Measurements from ENCODE around the gene OSBPL8. TPM values are rescaled to one million over a fixed set of nuclear protein-coding genes. Genes with fewer than 3 reads are reported as not detected.

The OSBPL8 gene
- total and polyA plus RNA-seq, 2 experiments from 2014 or later: 78.0 to 124 TPM

DNA sequence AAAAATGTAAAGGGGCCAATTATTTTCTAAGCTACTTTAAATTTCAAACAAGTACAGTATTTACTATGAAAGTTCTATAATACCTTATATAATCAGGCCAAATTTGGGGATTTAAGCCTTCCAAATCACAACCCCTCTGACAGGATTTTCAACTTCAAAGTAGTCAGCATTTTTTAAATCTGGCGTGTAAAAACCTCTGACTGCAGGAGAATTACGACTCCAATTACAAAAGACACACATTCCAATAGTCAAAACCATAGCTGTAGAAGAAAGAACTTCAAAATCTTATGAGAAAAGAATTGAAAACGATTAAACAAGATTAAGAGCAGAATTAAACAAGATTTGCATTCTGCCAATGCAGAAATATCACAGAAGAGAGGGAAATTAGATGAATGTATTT is 12.7 kb downstream of the OSBPL8 start:
- Histone ChIP-seq H3K4me2 (peak overlapping the region; percentile 23), H3K79me2 (replicated peaks; ENCODE audit: insufficient read depth) (peaks cover 99% of the 10 kb centered on the region), H3K27ac (ENCODE audit: low read depth) (0 out of 2 replicates have a peak overlapping the region, but pooled peaks have one; percentile 1), H2AFZ (no peak overlapping the region), H3K9me2 (ENCODE audit: insufficient read depth) (no peaks in the 10 kb centered on the region), H3K36me3 (ENCODE audit: insufficient read depth) (no peaks in the 10 kb centered on the region), H3F3A (replicated peaks; ENCODE audit: low read depth) (no peaks in the 10 kb centered on the region), H3K27me3 (ENCODE audit: insufficient read depth) (no peaks in the 10 kb centered on the region), H3K4me3 (peak overlapping the region; percentile 6; the same call in 1 of the 2 replicates), H3K4me1 (ENCODE audit: insufficient read depth) (peaks cover 69% of the 10 kb centered on the region), H4K20me1 (replicated peaks; ENCODE audit: insufficient read depth) (no peaks in the 10 kb centered on the region)
- H3K4me1 Mint-ChIP-seq: peaks cover 81% of the 10 kb centered on the region
- H3K4me3 Mint-ChIP-seq: peak overlapping the region; percentile 57
- H3K27ac Mint-ChIP-seq: peak overlapping the region; percentile 83
- no peak for DNase-seq (ENCODE audit: low spot score)
- no peaks in the 10 kb centered on the region for H3K9me3 Mint-ChIP-seq
- no peaks in the 10 kb centered on the region for H3K36me3 Mint-ChIP-seq (ENCODE audit: low read depth)
- ATAC-seq: no peak
- H3K27me3 Mint-ChIP-seq (ENCODE audit: insufficient read depth, low read depth, poor library complexity): no peaks in the 10 kb centered on the region
- TF ChIP-seq JUNB (IDR thresholded peaks at IDR 0.05; ENCODE audit: unreplicated experiment) (no peak), POLR2AphosphoS5 (IDR thresholded peaks at IDR 0.05; ENCODE audit: low read depth) (no peak), EZH2phosphoT487 (IDR thresholded peaks at IDR 0.05; ENCODE audit: unreplicated experiment) (no peak), STAT1 (IDR thresholded peaks at IDR 0.05; ENCODE audit: unreplicated experiment) (no peak), ZNF114 (CRISPR knock-in tag; IDR thresholded peaks at IDR 0.05) (no peak), NANOG (IDR thresholded peaks at IDR 0.05; ENCODE audit: borderline replicate concordance) (no peak), EZH2 (IDR thresholded peaks at IDR 0.05; ENCODE audit: low read depth, unreplicated experiment) (no peak), CREB1 (CRISPR knock-in tag; IDR thresholded peaks at IDR 0.05; ENCODE audit: low read depth) (no peak), ZNF331 (CRISPR knock-in tag; IDR thresholded peaks at IDR 0.05; ENCODE audit: low read depth) (no peak)
- TF ChIP-seq, protein P1, sequence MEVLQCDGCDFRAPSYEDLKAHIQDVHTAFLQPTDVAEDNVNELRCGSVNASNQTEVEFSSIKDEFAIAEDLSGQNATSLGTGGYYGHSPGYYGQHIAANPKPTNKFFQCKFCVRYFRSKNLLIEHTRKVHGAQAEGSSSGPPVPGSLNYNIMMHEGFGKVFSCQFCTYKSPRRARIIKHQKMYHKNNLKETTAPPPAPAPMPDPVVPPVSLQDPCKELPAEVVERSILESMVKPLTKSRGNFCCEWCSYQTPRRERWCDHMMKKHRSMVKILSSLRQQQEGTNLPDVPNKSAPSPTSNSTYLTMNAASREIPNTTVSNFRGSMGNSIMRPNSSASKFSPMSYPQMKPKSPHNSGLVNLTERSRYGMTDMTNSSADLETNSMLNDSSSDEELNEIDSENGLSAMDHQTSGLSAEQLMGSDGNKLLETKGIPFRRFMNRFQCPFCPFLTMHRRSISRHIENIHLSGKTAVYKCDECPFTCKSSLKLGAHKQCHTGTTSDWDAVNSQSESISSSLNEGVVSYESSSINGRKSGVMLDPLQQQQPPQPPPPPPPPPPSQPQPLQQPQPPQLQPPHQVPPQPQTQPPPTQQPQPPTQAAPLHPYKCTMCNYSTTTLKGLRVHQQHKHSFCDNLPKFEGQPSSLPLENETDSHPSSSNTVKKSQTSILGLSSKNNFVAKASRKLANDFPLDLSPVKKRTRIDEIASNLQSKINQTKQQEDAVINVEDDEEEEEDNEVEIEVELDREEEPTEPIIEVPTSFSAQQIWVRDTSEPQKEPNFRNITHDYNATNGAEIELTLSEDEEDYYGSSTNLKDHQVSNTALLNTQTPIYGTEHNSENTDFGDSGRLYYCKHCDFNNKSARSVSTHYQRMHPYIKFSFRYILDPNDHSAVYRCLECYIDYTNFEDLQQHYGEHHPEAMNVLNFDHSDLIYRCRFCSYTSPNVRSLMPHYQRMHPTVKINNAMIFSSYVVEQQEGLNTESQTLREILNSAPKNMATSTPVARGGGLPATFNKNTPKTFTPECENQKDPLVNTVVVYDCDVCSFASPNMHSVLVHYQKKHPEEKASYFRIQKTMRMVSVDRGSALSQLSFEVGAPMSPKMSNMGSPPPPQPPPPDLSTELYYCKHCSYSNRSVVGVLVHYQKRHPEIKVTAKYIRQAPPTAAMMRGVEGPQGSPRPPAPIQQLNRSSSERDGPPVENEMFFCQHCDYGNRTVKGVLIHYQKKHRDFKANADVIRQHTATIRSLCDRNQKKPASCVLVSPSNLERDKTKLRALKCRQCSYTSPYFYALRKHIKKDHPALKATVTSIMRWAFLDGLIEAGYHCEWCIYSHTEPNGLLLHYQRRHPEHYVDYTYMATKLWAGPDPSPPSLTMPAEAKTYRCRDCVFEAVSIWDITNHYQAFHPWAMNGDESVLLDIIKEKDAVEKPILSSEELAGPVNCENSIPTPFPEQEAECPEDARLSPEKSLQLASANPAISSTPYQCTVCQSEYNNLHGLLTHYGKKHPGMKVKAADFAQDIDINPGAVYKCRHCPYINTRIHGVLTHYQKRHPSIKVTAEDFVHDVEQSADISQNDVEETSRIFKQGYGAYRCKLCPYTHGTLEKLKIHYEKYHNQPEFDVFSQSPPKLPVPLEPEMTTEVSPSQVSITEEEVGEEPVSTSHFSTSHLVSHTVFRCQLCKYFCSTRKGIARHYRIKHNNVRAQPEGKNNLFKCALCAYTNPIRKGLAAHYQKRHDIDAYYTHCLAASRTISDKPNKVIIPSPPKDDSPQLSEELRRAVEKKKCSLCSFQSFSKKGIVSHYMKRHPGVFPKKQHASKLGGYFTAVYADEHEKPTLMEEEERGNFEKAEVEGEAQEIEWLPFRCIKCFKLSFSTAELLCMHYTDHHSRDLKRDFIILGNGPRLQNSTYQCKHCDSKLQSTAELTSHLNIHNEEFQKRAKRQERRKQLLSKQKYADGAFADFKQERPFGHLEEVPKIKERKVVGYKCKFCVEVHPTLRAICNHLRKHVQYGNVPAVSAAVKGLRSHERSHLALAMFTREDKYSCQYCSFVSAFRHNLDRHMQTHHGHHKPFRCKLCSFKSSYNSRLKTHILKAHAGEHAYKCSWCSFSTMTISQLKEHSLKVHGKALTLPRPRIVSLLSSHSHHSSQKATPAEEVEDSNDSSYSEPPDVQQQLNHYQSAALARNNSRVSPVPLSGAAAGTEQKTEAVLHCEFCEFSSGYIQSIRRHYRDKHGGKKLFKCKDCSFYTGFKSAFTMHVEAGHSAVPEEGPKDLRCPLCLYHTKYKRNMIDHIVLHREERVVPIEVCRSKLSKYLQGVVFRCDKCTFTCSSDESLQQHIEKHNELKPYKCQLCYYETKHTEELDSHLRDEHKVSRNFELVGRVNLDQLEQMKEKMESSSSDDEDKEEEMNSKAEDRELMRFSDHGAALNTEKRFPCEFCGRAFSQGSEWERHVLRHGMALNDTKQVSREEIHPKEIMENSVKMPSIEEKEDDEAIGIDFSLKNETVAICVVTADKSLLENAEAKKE (CRISPR knock-in tag; IDR thresholded peaks at IDR 0.05): no peak
- TF ChIP-seq, protein P2, sequence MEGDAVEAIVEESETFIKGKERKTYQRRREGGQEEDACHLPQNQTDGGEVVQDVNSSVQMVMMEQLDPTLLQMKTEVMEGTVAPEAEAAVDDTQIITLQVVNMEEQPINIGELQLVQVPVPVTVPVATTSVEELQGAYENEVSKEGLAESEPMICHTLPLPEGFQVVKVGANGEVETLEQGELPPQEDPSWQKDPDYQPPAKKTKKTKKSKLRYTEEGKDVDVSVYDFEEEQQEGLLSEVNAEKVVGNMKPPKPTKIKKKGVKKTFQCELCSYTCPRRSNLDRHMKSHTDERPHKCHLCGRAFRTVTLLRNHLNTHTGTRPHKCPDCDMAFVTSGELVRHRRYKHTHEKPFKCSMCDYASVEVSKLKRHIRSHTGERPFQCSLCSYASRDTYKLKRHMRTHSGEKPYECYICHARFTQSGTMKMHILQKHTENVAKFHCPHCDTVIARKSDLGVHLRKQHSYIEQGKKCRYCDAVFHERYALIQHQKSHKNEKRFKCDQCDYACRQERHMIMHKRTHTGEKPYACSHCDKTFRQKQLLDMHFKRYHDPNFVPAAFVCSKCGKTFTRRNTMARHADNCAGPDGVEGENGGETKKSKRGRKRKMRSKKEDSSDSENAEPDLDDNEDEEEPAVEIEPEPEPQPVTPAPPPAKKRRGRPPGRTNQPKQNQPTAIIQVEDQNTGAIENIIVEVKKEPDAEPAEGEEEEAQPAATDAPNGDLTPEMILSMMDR (conservative IDR thresholded peaks at IDR 0.05; ENCODE audit: low read depth in 2 of 2): no peak
- TF ChIP-seq, protein P3, sequence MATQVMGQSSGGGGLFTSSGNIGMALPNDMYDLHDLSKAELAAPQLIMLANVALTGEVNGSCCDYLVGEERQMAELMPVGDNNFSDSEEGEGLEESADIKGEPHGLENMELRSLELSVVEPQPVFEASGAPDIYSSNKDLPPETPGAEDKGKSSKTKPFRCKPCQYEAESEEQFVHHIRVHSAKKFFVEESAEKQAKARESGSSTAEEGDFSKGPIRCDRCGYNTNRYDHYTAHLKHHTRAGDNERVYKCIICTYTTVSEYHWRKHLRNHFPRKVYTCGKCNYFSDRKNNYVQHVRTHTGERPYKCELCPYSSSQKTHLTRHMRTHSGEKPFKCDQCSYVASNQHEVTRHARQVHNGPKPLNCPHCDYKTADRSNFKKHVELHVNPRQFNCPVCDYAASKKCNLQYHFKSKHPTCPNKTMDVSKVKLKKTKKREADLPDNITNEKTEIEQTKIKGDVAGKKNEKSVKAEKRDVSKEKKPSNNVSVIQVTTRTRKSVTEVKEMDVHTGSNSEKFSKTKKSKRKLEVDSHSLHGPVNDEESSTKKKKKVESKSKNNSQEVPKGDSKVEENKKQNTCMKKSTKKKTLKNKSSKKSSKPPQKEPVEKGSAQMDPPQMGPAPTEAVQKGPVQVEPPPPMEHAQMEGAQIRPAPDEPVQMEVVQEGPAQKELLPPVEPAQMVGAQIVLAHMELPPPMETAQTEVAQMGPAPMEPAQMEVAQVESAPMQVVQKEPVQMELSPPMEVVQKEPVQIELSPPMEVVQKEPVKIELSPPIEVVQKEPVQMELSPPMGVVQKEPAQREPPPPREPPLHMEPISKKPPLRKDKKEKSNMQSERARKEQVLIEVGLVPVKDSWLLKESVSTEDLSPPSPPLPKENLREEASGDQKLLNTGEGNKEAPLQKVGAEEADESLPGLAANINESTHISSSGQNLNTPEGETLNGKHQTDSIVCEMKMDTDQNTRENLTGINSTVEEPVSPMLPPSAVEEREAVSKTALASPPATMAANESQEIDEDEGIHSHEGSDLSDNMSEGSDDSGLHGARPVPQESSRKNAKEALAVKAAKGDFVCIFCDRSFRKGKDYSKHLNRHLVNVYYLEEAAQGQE (IDR thresholded peaks at IDR 0.05; ENCODE audit: unreplicated experiment): no peak
- TF ChIP-seq, protein P4, sequence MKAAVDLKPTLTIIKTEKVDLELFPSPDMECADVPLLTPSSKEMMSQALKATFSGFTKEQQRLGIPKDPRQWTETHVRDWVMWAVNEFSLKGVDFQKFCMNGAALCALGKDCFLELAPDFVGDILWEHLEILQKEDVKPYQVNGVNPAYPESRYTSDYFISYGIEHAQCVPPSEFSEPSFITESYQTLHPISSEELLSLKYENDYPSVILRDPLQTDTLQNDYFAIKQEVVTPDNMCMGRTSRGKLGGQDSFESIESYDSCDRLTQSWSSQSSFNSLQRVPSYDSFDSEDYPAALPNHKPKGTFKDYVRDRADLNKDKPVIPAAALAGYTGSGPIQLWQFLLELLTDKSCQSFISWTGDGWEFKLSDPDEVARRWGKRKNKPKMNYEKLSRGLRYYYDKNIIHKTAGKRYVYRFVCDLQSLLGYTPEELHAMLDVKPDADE (IDR thresholded peaks at IDR 0.05): no peak

Measured in GM23338 (cell line).